HG03521 (cell line): Measurements from ENCODE around the gene CCDC192.

Source experiments
- ATAC-seq: cut with Tn5 transposase; IDR thresholded peaks from one replicate; pipeline ENCODE4 v1.9.1; 2021; ENCODE audit warnings: mild to moderate bottlenecking, moderate library complexity; ENCODE audit not compliant: unreplicated experiment

Gene CCDC192

GRCh38 chr5:127912411-127912810 is 209.2 kb downstream of the CCDC192 start:
- no peak for ATAC-seq

DNA sequence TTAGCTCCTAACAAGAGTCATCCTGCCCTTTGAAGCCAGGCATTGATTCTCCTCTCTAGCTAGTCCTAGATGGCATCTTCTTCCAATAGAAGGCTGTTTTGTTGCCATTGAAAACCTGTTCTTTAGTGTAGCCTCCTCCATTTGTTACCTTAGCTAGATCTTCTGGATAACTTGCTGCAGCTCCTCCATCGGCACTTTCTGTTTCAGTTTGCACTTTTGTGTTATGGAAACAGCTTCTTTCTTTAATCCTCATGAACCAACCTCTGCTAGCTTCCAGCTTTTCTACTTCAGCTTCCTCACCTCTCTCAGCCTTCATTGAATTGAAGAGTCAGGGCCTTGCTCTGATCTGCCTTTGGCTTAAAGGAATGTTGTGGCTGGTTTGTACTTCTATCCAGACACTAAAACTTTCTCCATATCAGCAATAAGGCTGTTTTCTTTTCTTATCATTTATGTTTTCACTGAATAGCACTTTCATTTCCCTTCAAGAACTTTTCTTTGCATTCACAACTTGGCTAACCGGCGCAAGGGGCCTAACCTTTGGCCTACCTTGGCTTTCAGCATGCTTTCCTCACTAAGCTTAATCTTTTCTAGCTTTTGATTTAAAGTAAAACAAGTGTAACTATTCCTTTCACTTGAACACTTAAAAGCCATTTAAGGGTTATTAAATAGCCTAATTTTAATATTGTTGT is 213.8 kb downstream of the CCDC192 start:
- no peak for ATAC-seq

GRCh38 chr5:127919006-127919796 is 216.0 kb downstream of the CCDC192 start:
- no peak for ATAC-seq

- ATAC-seq, result no peak
Measured at GRCh38 chr5:127919818-127920217, 216.6 kb downstream of the CCDC192 start.

DNA sequence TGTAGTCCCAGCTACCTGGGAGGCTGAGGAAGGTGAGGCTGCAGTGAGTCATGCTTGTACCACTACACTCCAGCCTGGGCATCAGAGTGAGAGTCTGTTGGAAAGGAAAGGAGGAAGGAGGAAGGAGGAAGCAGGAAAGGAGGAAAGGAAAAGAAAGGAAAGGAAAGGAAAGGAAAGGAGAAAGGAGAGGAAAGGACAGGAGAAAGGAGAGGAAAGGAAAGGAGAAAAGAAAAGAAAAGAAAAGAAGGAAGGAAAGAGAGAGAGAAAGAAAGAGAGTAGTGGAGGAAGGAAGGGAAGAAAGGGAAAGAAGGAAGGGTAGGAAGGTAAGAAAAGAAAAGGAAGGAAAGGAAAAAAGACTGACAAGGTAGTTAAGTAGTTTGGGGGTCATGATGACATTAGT is 217.7 kb downstream of the CCDC192 start:
- no peak for ATAC-seq

DNA sequence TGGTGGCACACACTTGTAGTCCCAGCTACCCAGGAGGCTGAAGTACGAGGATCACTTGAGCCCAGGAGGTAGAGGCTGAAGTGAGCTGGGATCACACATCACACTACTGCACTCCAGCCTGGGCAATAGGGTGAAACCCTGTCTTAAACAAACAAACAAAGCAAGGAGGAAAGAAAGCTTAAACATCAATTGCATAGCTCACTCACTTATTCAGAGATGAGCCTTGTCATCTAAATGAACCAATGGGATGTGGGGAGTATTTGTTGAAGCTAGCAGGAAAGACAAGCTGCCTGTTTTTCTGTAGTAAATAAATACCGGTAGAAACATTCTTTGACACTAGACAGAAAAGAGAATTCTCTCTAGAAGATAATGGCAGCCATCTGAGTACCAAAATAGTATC is 219.4 kb downstream of the CCDC192 start:
- no peak for ATAC-seq

GRCh38 chr5:127923804-127924570 is 220.8 kb downstream of the CCDC192 start:
- ATAC-seq, result no peak

- no peak for ATAC-seq
Measured at GRCh38 chr5:127924606-127925005, 221.4 kb downstream of the CCDC192 start.

GRCh38 chr5:127925916-127926315 is 222.7 kb downstream of the CCDC192 start:
- no peak for ATAC-seq

GRCh38 chr5:127926974-127927373 is 223.8 kb downstream of the CCDC192 start:
- ATAC-seq, result no peak

DNA sequence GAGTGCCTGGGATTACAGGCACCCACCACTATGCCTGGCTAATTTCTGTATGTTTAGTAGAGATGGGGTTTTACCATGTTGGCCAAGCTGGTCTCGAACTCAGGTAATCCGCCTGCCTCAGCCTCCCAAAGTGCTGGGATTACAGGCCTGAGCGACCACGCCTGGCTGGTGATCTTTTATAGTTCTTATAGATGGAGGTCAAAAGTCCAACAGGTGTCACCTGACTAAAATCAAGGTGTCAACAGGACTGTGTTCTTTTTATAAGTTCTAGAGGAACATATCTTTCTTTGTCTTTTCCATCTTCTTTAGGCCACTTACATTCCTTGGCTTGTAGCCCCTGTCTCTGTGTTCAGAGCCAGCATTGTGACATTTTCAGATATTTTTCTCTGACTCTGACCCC is 224.9 kb downstream of the CCDC192 start:
- ATAC-seq, result no peak

DNA sequence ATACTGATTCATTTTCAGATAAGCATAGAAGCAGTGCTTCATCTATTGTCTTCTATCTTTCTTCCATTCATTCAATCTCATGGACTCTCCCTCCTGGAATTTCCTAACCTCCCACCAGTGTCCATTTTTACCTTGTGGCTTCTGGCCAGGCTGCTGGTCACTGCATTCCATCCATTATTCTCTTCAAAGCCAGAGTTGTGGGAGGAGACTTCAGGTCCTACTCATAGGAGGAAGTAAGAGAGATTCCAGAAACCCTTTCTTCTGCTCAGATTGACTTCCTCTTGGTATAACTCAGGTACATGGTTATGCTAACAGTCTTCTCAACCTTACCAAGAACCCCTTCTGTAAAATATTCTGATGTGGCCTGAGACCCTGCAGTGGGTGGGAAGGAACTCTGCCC is 227.1 kb downstream of the CCDC192 start:
- no peak for ATAC-seq

DNA sequence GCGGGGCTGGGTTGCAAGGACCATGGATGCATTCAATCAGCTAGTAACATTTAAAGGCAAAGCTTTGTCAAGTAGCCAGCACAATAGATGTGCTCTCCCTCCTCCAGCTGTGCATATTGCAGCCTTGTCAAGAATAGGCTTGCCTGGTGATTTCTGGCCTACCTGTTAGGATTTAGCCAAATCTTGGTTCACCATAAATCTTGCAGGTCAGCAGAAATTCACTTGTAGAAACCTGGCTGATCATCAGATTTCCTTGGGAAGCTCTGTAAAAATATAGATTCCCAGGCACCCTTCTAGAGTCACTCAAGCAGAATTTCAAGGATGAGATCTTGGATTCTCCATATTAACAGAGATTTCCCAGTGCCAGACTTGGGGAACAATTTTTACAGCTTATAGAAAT is 228.2 kb downstream of the CCDC192 start:
- ATAC-seq, result no peak

- no peak for ATAC-seq
Measured at GRCh38 chr5:127933348-127933747, 230.2 kb downstream of the CCDC192 start.

GRCh38 chr5:127934791-127935256 is 231.6 kb downstream of the CCDC192 start:
- no peak for ATAC-seq

- ATAC-seq, result no peak
Measured at GRCh38 chr5:127935398-127935797, 232.2 kb downstream of the CCDC192 start.

DNA sequence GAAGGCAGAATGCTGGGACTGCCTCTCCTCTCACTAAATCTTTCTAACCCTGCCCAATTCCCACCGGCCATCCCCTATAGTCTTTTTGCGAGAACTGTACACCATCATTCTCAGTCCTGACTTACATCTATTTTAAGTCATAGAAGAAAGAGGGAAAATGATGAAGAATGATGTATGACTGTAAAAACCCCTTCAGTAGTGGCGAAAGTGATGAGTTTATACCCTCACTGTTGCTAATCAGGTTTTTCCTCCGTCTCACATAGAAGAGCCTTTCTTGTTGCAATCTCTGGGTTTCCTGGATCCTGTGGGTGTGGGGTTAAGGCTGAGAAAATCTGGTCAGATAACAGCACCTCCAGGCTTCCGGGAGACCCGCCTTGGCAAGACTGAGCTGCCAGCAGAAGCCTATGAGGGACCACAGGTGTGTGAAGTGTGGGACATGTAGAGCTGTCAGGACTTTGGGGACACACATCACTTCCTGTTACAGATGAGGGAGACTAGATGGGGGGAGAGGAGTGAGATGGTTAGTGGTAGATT is 233.3 kb downstream of the CCDC192 start:
- ATAC-seq, result no peak

- ATAC-seq, result no peak
Measured at GRCh38 chr5:127938746-127939145, 235.6 kb downstream of the CCDC192 start.

DNA sequence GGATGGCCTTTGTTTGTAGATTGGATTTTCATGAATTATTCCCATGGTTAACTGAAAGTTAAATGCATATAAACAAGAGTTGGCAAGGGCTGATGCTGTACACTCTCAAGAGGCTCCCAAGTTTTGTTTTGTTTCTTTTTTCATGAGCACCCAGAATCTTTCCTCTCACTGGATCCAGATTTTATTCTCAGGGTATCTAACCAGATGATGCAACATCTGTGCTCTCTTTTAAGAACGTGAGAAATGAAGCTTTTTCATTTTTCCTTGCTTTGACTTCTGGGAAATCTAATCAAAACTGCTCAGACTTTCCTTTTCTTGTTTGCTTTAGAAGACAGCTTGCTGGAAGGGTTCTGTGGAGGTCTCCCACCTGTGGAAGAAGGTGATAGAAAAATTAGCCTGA is 237.7 kb downstream of the CCDC192 start:
- ATAC-seq, result no peak

DNA sequence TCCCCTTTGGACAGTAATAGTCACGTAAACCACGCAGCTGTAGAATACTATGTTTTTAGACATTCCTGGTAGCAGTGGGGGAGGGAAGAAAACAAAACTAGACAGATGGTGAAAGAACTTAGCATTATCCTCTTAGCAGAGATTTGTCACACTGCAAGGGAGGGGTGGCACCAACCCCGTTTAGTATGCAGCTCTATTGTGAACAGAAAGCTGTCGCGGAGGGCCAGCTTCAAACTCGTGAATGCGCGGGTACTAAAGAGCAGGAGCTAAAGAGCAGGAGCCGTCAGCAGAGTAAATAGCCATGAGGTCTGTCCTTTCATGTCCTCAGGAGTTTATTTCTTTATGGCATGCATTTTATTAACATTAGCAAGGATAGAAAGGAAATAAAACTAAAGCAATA is 238.5 kb downstream of the CCDC192 start:
- ATAC-seq, result no peak
